LoVo (cell line): ENCODE results near the gene TBKBP1.
A peak's percentile ranks its signal among the peaks of the same experiment; 100 is the strongest.

Experiments
- DNase-seq: peaks from one replicate; pipeline ENCODE4 v3.0.0-alpha.2; 2016; ENCODE audit warnings: low spot score

TBKBP1 gene, protein sequence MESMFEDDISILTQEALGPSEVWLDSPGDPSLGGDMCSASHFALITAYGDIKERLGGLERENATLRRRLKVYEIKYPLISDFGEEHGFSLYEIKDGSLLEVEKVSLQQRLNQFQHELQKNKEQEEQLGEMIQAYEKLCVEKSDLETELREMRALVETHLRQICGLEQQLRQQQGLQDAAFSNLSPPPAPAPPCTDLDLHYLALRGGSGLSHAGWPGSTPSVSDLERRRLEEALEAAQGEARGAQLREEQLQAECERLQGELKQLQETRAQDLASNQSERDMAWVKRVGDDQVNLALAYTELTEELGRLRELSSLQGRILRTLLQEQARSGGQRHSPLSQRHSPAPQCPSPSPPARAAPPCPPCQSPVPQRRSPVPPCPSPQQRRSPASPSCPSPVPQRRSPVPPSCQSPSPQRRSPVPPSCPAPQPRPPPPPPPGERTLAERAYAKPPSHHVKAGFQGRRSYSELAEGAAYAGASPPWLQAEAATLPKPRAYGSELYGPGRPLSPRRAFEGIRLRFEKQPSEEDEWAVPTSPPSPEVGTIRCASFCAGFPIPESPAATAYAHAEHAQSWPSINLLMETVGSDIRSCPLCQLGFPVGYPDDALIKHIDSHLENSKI

DNA sequence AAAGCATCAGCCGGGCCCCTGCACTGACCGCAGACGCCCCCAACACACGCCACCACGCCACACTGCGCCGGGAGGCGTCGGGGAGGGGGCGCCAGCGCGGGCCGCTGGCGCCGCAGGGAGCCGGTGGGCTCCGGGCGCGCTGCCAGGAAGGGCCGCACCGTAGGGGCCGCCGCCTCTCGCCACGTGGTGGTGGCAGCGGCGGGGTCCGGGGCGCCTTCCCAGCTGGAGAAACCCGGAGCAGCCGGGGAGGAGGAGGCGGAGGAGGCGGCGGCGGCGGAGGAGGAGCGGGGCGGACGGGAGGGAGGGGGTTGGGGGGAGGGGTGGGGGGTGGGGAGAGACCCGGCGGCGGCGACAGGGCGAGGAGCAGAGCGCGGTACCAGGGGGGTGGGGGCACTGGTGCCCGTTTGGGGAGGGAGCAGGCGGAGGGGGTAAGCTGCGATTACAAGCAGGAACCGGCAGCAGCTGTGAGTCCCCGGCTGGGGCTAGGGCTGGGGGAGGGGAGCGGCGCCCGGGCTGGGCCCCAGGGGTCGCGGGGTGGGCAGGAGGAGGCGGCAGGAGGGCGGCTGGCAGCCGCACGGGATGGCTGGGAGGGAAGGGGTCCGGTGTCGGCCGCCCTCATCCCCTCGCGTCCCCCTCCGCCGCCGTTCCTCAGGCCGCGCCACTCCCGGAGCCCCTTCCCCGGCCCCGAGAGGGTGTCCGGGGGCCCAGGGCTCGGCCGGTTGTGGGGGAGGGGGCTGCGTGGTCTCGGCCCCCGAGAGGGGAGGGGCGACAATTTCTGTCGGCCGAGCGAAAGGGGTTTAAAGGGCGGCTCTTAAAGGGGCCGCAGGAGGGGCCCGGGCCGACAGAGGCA lies at the start of gene TBKBP1:
TBKBP1 (plus strand) TSS at position 431 of the 850 bp plus-strand sequence. CDS start 1,952 bp downstream, outside the sequence.
- DNase-seq = peak; percentile 29

GRCh38 chr17:47644324-47644723 lies 49.6 kb upstream of the TBKBP1 start:
- no peak for DNase-seq

DNA sequence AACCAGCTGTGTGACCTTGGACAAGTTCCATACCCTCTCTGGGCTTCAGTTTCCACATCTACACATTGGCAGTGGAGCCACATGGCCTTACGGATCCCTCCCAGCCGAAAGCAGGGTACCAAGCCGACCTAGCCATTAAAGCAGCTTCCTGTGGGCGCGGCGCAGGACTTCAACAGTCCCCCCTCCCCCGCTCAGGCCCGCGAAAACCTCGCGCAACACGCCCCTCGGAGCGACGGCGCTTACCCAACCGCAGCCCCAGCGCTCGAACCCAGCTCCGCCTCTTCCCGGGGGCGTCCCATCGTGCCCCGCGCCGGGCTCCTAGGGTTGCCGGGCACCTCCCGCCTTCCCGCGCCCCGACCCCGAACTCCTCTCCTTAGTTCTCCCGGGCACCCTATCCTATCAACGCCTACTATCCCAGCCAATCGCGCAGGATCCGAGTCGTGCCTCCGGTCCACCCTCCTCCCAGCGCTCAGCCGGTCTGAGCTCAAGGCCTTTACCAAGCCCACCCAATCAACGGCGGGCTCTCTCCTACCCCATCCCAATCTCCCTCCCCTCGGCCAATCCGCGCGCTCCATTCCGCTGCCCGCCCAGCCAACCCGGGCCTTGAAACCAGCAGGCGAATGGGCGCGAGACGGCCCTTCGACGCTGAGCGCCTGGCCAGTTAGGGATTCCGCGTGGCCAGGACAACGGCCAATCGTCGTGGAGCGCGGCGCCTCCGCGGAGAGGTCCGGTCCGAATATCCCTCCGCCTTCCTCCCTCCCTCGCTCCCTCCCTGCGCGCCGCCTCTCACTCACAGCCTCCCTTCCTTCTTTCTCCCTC lies 44.6 kb upstream of the TBKBP1 start, which contains the start of gene KPNB1:
KPNB1 (plus strand) TSS at position 767 of the 819 bp plus-strand sequence. CDS start 326 bp downstream, outside the sequence.
- peak; percentile 99 for DNase-seq

GRCh38 chr17:47649972-47650524 lies 43.9 kb upstream of the TBKBP1 start:
- DNase-seq = no peak

GRCh38 chr17:47650525-47651522 lies 43.1 kb upstream of the TBKBP1 start:
- DNase-seq = peak; percentile 94

GRCh38 chr17:47651704-47652103 lies 42.3 kb upstream of the TBKBP1 start:
- no peak for DNase-seq

- no peak for DNase-seq
Measured at GRCh38 chr17:47652570-47652969, 41.4 kb upstream of the TBKBP1 start.

DNA sequence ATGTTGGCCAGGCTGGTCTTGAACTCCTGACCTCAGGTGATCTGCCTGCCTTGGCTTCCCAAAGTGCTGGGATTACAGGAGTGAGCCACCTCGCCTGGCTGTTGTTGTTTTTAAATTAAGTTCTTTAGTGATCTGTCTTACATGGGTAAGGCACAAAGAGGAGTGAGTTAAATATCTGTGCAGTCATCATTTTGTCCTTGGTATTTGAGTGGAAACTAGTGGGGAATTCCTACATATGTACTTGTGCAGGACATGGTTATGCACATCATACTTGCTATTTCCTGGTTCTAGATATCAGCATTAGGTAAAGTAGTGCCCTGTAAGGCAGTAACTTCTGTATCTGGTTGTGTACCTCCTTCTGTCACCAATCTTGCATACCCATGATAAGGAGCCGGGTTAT lies 40.5 kb upstream of the TBKBP1 start:
- DNase-seq = no peak

- DNase-seq = no peak
Measured at GRCh38 chr17:47654991-47655390, 39.0 kb upstream of the TBKBP1 start.

DNA sequence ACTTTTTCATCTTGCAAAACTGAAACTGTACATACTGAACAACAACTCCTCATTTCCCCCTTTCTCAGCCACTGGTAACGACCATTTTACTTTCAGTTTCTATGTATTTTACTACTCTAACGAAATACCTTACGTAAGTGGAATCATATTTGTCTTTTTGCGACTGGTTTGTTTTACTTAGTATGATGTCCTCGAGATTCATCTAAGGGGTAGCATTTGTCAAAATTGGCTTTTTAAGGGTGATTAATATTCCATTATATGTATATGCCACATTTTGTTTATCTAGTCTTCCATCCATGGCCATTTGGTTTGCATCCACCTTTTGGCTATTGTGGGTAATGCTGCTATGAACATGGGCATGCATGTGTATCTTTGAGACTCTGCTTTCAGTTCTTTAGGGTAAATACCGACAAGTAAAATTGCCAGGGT lies 33.9 kb upstream of the TBKBP1 start:
- no peak for DNase-seq

- peak; percentile 49 for DNase-seq
Measured at GRCh38 chr17:47663912-47664623, 29.9 kb upstream of the TBKBP1 start.

DNA sequence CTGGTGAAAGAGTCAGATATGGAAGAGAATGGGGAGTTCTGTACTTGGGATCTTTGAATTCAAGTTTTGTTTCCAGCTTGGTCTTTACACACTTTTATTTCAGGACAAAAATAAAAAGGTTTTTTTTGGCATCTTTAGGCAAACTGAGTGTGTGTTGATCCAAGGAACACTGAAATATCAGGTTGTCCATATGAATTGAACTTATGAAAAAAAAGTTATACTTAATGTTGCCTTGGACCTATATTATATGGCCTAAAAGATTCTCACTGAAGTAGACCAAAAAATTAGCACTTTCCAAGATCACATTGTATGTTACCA lies 29.4 kb upstream of the TBKBP1 start:
- DNase-seq = no peak

- DNase-seq = no peak
Measured at GRCh38 chr17:47665655-47666054, 28.3 kb upstream of the TBKBP1 start.

- no peak for DNase-seq
Measured at GRCh38 chr17:47669081-47669480, 24.9 kb upstream of the TBKBP1 start.

- no peak for DNase-seq
Measured at GRCh38 chr17:47670064-47670463, 23.9 kb upstream of the TBKBP1 start.

GRCh38 chr17:47674499-47674898 lies 19.5 kb upstream of the TBKBP1 start:
- DNase-seq = no peak

GRCh38 chr17:47675380-47676198 lies 18.4 kb upstream of the TBKBP1 start:
- DNase-seq = no peak

DNA sequence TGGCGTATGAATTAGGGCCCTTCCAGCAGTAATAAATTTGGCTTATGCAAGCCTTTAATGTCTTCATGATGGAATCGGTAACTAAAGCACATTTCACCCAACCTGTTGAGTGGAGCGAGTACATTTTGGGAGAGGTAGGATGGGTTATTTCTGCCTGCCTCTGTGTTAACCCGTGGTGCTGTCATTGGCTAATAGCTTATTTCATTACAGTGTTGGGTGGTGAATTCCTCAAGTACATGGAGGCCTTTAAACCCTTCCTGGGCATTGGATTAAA lies 17.8 kb upstream of the TBKBP1 start:
- DNase-seq = no peak
